GM12801 (cell line): ENCODE measurements around the gene CAVIN3.

Experiments
- TF ChIP-seq, protein P1 (sequence below): IDR thresholded peaks from one replicate; pipeline ENCODE4 v1.5.1; 2011; ENCODE audit warnings: control low read depth; ENCODE audit not compliant: insufficient read length; ENCODE audit errors: extremely low read depth

CAVIN3 gene, protein sequence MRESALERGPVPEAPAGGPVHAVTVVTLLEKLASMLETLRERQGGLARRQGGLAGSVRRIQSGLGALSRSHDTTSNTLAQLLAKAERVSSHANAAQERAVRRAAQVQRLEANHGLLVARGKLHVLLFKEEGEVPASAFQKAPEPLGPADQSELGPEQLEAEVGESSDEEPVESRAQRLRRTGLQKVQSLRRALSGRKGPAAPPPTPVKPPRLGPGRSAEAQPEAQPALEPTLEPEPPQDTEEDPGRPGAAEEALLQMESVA

DNA sequence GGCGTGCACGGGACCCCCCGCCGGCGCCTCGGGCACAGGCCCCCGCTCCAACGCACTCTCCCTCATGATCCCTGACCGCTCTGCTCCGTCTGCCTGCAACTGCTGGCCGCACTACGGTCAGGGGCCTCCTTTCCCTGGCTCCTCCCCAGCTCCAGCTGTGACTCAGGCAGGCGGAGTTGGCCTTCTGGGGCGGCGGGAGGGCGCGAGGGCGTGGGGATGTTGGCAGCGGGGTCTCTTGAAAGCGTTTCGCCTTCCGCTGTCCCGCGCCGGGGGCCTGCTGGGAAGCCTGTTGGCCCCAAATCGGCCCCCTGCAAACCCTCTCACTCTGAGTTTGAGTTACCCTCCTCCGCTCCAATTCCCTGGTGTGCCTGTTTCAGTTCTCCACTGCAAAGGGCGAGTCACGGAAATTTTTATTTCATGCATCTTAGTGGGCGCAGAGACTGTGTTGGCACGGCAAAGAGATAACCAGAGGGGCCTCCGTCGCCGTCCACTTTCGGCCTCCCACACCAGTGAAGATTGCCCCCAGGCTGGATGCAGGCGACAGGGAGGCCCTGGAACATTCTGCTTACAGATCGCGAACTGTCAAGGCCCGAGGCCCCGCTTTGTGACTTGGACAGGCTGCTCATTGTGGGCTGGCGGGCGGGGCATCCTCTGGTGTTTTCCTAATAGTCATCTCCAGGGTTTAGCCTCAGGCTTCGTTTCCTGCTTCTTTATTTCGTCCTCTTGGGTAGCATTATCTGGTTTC lies at the start of gene CAVIN3:
Gene CAVIN3, minus strand, starts transcription at position 91 of the 745 bp plus-strand sequence. Its CDS starts 25 bp downstream, at position 66.
- TF ChIP-seq, protein P1, sequence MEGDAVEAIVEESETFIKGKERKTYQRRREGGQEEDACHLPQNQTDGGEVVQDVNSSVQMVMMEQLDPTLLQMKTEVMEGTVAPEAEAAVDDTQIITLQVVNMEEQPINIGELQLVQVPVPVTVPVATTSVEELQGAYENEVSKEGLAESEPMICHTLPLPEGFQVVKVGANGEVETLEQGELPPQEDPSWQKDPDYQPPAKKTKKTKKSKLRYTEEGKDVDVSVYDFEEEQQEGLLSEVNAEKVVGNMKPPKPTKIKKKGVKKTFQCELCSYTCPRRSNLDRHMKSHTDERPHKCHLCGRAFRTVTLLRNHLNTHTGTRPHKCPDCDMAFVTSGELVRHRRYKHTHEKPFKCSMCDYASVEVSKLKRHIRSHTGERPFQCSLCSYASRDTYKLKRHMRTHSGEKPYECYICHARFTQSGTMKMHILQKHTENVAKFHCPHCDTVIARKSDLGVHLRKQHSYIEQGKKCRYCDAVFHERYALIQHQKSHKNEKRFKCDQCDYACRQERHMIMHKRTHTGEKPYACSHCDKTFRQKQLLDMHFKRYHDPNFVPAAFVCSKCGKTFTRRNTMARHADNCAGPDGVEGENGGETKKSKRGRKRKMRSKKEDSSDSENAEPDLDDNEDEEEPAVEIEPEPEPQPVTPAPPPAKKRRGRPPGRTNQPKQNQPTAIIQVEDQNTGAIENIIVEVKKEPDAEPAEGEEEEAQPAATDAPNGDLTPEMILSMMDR, result no peak

DNA sequence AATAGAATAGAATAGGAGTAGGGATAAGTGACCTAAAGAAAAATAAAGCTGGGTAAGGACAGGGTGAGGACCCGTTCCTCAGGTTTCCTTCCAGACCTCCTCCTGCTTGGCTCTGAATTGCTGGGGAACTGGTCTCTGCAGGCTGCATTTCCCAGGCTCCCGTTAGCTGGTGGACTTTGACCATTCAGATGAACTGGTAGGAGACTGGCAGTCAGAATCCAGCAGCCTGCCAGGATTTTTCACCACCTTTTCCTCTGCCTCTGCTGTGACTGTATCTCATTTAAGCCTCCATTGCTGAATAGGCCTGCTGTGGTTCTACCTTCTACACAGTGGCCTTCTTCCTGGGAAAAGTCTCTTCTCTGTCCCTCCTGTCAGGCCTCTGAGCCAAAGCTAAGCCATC lies 45.4 kb upstream of the CAVIN3 start:
- TF ChIP-seq, protein P1, result no peak

DNA sequence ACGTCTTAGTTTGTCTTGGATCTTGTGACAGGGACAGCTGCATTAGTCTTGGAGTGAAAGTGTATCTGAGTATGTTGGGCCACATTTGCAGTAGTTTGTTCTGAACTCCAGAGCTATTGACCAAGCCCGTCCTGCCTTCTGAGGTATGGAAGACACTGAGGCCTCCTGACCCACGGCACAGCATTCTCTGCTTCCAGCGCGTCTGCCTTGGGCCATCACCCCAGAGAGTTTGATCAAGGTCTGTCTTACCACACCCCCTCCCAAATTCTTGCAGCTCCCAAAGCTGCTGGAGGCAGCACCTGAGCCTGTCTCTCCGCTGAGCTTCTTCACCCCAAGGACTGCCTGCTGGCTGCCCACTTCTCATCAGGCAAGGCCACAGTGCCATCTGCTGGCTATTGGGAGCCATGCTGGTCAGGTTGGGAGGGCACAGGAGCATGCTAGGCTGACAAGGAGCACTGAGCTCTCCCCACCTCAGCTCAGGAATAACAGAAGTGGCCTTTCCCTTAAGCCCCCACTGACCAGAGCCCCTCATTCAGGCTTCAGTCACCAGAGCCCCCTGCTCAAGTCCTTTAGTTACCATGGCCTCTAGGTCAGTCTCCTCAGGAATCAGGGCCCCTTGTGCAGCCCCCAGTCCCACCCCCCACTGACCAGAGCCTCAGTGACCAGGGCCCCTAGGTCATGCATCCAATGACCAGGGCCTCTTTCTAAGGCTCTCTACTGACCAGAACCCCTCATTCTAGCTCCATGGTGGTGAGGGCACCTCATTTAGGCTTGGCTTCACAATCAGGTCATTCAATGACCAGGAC lies 42.8 kb upstream of the CAVIN3 start:
- TF ChIP-seq, protein P1, result peak; percentile 45

DNA sequence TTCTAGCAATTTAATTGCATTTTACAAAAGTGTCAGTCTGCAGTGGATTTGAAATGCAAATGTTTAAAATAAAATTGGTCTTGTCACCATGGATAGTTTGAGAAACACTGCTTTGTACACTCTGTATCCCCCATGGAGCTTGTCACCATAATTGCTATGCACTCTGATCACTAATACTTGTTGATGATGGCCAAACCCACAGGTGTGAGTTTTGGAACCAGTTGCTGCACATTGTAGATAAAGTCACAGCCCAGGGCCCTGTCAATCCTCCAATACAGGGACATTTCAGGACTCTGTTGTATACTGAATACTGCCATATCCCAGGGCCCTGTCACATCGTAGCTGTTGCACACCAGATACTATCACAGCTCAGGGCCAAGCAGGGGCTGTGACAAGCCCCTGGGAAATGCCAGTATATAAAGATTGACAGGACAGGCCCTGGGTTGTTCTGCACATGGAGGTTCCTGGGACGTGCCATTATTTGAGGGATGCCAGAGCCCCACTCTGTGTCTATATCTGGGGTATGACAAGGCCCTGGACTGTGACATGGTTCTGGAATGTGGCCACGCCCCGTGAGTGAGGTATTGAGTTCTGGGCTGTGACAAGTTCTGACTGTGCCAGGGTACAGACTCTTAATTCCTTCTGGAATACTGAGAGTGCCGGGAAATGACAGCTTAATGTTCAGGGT lies 42.0 kb upstream of the CAVIN3 start:
- TF ChIP-seq, protein P1, result no peak

DNA sequence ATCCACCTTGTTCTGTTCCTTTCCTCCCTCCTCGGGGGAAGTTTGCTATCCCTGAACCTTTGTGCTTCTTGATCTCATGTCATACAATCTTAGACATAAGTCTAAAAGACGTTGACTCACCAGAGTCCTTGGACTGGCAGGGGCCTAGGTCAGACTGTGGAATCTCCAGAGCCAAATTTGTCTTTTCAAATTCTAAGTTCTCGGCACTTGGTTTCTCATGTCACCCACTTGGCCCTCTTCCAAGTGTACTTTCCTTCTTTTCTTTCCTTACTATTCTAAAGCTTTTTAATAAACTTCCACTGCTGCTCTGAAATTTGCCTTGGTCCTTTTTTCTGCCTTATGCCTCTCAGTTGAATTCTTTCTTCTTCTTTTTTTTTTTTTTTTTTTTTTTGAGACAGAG lies 39.9 kb upstream of the CAVIN3 start:
- TF ChIP-seq, protein P1, result no peak

DNA sequence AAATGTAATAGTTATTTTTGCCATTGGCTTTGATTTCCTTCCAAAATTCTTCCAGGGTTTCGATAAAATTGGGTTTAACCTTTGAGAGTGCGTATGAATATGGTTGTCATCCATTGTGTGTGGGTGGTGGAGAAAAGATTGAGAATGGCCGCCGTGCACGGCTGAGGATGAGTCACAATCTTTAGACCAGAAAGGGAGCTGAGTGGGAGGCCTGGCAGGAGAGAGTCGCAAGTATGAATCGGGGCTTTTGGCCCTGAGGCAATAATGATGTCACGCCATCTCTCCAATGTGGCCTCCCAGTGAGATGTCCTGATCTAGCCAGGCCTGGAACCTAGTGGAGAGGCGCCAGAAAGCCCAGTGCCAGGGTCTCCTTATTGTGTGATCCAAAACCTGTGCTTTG lies 36.9 kb upstream of the CAVIN3 start:
- TF ChIP-seq, protein P1, result no peak
